Fibroblast of the conjunctiva (primary cell): ENCODE measurements around the gene RAB11A.

Experiments used
- DNase-seq: peaks from one replicate; pipeline ENCODE4 v3.0.0-alpha.2; 2010; ENCODE audit warnings: low read depth

RAB11A gene

GRCh38 chr15:65869126-65869953 is at the start of gene RAB11A:
Gene RAB11A, plus strand, starts transcription at chr15:65869491. Its CDS starts 95 bp downstream, at chr15:65869586.
- DNase-seq = peak; percentile 96

- DNase-seq = no peak
Observed at GRCh38 chr15:65819563-65819960, 49.7 kb upstream of the RAB11A start.

GRCh38 chr15:65821070-65821469 is 48.2 kb upstream of the RAB11A start:
- DNase-seq = no peak

- DNase-seq = no peak
Observed at GRCh38 chr15:65822316-65822715, 47.0 kb upstream of the RAB11A start.

DNA sequence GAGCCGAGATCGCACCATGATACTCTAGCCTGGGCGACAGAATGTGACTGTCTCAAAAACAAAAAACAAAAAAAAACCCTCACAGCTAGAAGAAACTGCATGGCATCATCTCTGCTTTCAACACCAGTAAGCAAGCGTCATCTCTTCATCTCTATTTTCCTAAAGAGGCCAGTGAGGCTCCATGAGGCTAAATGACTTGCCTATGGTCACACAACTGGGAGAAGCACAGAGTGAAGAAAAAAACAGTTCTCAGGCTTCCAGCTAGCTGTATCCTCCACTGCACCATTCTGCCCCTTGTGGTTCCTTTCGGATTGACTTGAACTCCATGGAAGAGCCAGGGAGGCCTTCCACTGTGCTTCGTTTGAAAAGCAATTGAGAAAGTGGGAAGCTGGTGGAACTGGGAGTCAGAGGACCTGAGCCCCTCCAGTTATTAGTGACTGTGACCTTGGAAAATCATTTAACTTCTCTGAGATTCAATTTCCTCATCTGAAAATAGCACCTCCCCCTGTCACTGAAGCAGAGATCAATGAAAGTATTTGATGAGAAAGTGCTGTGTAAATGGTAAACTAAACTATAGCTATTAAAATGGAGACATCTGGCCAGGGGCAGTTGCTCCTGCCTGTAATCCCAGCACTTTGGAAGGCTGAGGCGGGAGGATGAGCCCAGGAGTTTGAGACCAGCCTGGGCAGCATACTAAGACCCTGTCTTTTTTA is 45.1 kb upstream of the RAB11A start:
- DNase-seq = peak; percentile 33

- DNase-seq = peak; percentile 36
Observed at GRCh38 chr15:65824941-65825544, 44.2 kb upstream of the RAB11A start.

- DNase-seq = no peak
Observed at GRCh38 chr15:65827065-65827464, 42.2 kb upstream of the RAB11A start.

- DNase-seq = no peak
Observed at GRCh38 chr15:65828585-65828984, 40.7 kb upstream of the RAB11A start.

DNA sequence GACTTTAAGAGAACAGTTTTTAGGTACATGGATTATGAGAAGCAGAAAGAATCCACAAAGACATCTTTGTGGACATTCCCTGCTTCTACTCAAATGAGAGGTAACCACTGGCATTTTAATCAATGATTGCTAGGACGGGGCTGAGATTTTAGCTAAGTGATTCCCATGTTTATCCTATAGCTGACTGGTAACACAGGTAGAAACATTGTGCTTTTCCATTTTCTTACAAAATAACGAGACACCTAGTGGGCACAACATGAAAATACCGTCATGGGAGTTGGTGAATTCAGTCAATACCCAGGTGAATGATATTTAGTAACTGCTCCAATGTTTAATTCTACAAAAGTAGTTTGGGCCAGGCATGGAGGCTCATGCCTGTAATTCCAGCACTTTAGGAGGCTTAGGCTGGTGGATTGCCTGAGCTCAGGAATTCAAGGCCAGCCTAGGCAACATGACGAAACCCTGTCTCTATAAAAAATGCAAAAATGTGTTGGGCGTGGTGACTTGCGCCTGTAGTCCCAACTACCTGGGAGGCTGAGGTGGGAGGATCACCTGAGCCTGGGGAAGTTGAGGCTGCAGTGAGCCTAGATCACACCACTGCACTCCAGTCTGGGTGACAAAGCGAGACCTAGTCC is 40.0 kb upstream of the RAB11A start:
- DNase-seq = no peak

DNA sequence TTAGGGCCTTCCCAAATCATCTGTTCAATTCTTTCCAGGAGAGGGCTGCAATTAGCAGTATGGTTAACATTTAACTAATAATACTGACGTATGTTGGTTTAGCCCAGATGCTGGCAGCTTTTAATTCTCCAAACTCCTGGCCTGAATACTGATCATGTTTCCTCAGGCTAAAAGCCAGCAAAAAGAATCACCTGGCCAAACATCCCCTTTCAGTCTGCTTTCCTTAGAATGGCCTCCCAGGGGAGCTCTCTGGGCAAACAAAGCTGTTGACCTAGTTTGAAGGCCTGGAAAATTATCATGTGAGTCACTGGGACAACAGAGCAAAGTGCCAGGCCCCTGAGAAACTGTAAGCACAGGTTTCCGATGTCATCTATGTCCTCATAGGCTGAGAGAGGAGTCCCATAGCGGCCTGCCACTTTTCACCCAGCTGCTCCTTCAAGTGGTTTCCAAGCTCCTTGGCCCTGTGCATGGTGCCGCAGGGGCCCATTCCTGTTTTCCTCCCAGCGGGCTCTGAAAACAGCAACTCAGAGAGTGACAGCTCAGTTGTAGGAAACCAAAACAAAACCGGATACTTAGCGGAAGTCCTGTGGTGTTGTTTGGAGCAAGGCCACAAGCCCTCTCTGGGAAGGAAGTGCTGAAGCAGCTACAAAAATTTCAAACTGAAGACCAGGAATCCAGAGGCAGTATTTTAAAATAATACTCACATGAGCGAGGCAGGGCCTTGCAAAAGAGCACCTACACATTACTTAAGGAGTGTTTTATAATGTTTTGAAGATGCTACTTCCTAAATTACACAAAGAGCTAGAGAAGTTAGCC is 36.5 kb upstream of the RAB11A start:
- DNase-seq = peak; percentile 90

DNA sequence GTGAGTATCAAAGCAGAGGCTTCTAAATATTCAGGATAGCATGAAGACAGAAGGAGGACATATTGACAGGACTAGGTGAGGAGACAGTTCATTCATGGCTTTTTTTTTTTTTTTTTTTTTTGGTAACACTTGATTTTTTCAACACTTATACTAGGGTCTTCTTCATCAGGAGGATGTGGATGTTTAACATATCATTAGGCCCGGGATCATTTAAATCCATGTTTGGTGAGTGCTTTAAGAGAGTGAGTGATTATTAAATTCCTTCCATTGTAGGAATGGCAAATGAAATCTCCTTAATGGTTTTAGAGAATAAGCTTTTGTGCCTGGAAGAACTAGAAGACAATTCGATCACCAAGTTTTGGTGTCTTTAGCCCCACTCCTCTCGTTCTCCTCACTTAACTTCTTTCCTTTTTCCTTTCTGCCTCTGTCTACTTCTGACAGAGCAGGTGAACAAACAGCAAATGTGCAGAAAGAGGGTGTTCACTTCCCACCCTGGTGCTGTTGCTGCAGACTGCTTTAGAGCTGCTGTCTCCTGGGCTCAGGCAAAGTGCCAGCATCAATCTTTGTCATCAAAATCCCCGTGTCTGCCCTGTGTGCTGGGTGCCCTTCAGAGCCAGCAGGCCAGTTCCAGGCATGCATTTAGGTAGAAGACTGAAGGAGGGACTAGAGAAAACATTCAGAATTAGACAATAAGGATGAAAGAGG is 35.6 kb upstream of the RAB11A start:
- no peak for DNase-seq

DNA sequence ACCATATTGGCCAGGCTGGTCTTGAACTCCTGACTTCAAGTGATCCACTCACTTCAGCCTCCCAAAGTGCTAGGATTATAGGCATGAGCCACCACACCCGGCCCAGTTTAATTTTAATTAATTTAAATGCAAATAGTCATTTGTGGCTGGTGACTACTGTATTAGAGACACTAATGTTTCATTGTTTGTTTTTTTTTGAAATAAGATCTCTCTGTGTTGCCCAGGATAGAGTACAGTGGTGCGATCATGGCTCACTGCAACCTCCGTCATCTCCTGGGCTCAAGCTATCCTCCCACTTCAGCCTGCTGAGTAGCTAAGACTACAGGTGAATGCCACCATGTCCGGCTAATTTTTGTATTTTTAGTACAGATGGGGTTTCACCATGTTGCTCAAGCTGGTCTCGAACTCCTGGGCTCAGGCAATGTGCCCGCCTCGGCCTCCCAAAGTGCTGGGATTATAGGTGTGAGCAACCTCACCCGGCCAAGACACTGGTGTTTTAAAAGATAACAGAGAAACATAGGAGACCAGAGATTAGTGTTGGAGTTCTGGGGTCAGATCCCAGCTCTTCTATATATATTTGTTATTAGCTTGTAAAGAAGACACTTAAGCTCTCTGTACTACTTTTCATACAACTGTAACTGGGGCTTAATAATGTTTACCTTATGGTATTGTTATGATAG is 34.5 kb upstream of the RAB11A start:
- DNase-seq = no peak

GRCh38 chr15:65835447-65835846 is 33.8 kb upstream of the RAB11A start:
- DNase-seq = no peak

DNA sequence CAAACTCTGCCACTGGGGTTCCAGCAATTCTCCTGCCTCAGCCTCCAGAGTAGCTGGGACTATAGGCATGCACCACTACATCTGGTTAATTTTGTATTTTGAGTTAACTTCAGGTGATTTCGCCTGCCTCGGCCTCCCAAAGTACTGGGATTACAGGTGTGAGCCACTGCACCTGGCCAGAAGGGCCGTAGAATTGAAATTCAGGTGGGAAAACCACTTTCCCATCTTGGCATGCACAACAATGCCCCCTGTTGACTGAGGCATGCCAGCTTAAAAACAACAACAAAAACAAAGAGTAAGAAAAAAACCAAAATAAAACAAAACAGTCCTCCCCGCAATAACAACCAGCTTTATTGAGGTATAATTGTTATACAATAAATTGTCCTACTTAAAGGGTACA is 32.6 kb upstream of the RAB11A start:
- no peak for DNase-seq

DNA sequence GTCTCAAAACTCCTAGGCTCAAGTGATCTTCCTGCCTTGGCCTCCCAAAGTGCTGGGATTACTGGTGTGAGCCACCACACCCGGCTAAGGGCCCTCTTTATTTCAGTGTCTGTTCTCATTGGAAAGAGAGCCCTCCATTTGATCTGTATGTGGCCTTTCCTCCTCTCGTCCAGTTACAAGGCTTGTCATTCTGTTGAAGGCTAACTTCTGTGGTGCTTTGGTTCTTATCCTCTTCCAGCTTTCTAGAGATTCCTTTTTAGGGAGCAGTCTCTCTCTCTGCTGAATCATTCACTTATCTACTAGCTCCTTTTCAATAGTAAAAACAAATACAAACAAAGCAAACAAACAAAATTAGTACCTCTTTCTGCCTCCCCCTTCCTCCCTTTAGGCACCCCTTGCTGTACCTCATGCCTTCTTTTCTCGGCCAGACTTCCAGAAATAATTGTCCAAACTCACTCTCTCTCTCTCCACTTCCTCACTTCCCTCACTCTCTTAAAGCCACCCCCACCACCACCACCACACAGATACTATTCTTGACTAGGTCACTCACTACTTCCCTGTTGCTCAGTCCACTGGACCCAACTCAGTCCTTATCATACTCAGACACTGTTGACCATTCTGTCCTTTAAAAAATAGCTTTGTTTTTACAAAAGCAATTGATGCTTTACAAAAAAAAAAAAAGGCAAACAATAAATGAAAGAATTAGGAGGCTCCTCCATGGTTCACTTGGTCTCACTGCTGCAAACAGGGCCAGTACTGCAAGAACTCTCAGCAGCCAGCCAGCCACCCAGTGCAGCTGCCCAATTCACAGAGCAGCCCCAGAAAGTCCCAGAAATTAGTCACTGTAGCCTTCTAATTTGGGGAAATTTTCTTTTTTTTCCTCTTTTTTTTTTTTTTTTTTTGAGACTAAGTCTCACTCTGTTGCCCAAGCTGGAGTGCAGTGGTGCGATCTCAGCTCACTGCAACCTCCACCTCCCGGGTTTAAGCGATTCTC is 31.7 kb upstream of the RAB11A start:
- DNase-seq = no peak

GRCh38 chr15:65839354-65839901 is 29.9 kb upstream of the RAB11A start:
- DNase-seq = no peak

DNA sequence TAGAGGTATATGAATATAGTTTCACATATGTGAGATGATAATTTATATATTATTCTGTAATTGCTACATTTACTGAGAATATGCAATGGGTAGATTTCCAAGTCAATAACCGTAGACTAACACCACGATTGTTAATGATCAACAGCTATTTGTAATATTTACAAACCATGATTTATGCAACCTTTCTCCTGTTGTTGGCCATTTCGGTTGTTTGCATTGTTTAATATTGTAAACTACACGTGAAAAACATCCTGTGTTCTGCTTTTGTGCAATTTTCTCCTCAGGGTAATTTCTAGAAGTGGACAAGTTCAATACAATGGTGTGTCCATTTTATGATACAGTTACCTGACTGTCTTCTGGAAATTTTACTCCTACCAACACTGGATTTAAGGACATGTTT is 29.3 kb upstream of the RAB11A start:
- DNase-seq = no peak

- no peak for DNase-seq
Observed at GRCh38 chr15:65841121-65841930, 28.0 kb upstream of the RAB11A start.
